Upper lobe of left lung (tissue), 6 donors: Measurements from ENCODE around the gene SELENOS. TPM values are rescaled to one million over a fixed set of nuclear protein-coding genes. Genes with fewer than 3 reads are reported as not detected.

Experiments
- ATAC-seq, 2 donors: fragments of 200-7000 bp; cut with Tn5 transposase; one replicate each; pipeline ENCODE4 v1.9.1; 2022; ENCODE audit warnings: mild to moderate bottlenecking in 2 of 2, moderate library complexity in 2 of 2; ENCODE audit not compliant: low FRiP score in 2 of 2
- DNase-seq, 2 donors: peaks; one replicate each; pipeline ENCODE4 v3.0.0-alpha.2; 2019 to 2020
- H3K27ac ChIP-seq, 4 donors: fragments of 200-600 bp; sonication (generic); one replicate each; pipeline ENCODE4 v1.5.1; 2016 to 2019
- H3K27me3 ChIP-seq, 4 donors: fragments of 200-600 bp; sonication (generic); one replicate each; pipeline ENCODE4 v1.5.1; 2017 to 2019
- H3K36me3 ChIP-seq, 4 donors: fragments of 200-600 bp; sonication (generic); one replicate each; pipeline ENCODE4 v1.5.1; 2016 to 2019
- H3K4me1 ChIP-seq, 4 donors: fragments of 200-600 bp; sonication (generic); one replicate each; pipeline ENCODE4 v1.5.1; 2018 to 2019
- H3K4me3 ChIP-seq, 4 donors: fragments of 200-600 bp; sonication (generic); one replicate each; pipeline ENCODE4 v1.5.1; 2017 to 2019; ENCODE audit warnings: mild to moderate bottlenecking in 2 of 4, moderate library complexity in 1 of 4
- H3K9me3 ChIP-seq, 4 donors: fragments of 200-600 bp; sonication (generic); one replicate each; pipeline ENCODE4 v1.5.1; 2018 to 2019
- CTCF ChIP-seq, 6 experiments: fragments of 450-650 bp in 4 of 6; fragments of 200-600 bp in 2 of 6; sonication (generic) in 2 of 6; IDR thresholded peaks; one replicate each; pipeline ENCODE4 v1.5.1; 2016 to 2019; ENCODE audit warnings: antibody characterized with exemption in 6 of 6
- EP300 ChIP-seq, 4 donors: sonication (generic); formaldehyde crosslinking; IDR thresholded peaks; one replicate each; pipeline ENCODE4 v1.5.1; 2017; ENCODE audit warnings: antibody characterized with exemption in 4 of 4, control low read depth in 2 of 4
- POLR2A ChIP-seq, 4 donors: fragments of 450-650 bp; IDR thresholded peaks; one replicate each; pipeline ENCODE4 v1.5.1; 2016 to 2017; ENCODE audit warnings: antibody characterized with exemption in 4 of 4, mild to moderate bottlenecking in 2 of 4
- POLR2AphosphoS5 ChIP-seq, 2 donors: sonication (generic); formaldehyde crosslinking; IDR thresholded peaks; one replicate each; pipeline ENCODE4 v1.5.1; 2017; ENCODE audit warnings: antibody characterized with exemption in 2 of 2
- WGBS, 2 donors: methylation state at CpG; one replicate each; pipeline ENCODE4 v1.1.5; 2017 to 2018; 5-methylcytosine and 5-hydroxymethylcytosine counted together
- total RNA-seq, 6 donors: library from RNA; depleted of rRNA in 4 of 6; stranded (reverse); fragments of >200 nt in 4 of 6; gene quantifications; one replicate each; pipeline versions ENCODE4 v1.1.0 to v1.2.1, GENCODE V29; 2016 to 2021
- donor health status: DM: no; HTN: no; CAD: no; lungs with moderate emphysema.
- donor health status: DM: no; HTN: yes; CAD: no; lungs with severe emphysema.

The SELENOS gene
- 100 to 1,000 TPM in 2 of 6 donors, 10 to 100 TPM in 4; 48.2 to 106 (median 78.2) TPM for total RNA-seq

- WGBS, 2 donors: 1% methylated on average over 23 to 33 of the region's 91 CpGs
- Histone ChIP-seq H3K27me3 (no peaks in the 10 kb centered on the region), H3K4me1 (peaks cover 16 to 24% (median 18%) of the 10 kb centered on the region in 4 donors), H3K9me3 (no peaks in the 10 kb centered on the region), H3K4me3 (peak within 1 kb of the TSS; percentile 69 to 93 (median 82)), H3K27ac (peak within 1 kb of the TSS; percentile 86 to 96 (median 92)), H3K36me3 (peaks cover 27 to 69% (median 46%) of the 10 kb centered on the region in 4 donors)
- TF ChIP-seq POLR2AphosphoS5 (IDR thresholded peaks at IDR 0.05): peak; percentile 79 to 88
- TF ChIP-seq CTCF (IDR thresholded peaks at IDR 0.05): peak in 3 of 6 experiments; percentile 17 to 26 (median 24)
- peak in 3 of 4 donors; percentile 84 to 98 (median 91) for TF ChIP-seq POLR2A (IDR thresholded peaks at IDR 0.05)
- TF ChIP-seq EP300 (IDR thresholded peaks at IDR 0.05): peak in 2 of 4 donors; percentile 47 to 51
- ATAC-seq (peak; percentile 96 to 98), DNase-seq (peak; percentile 92 to 99)
Observed at GRCh38 chr15:101277038-101277822, at the start of gene SELENOS. SELENOS (minus strand) TSS chr15:101277485; CDS start chr15:101277417, 68 bp downstream.

GRCh38 chr15:101326462-101327146, 49.3 kb upstream of the SELENOS start:
- H3K27ac ChIP-seq: no peak overlapping the region
- WGBS, 2 donors: 81 to 91% methylated on average over 19 to 21 of the region's 21 CpGs
- H3K36me3 ChIP-seq: no peaks in the 10 kb centered on the region
- DNase-seq (no peak), ATAC-seq (peak in 1 of 2 donors; percentile 13)
- no peaks in the 10 kb centered on the region for H3K4me1 ChIP-seq
- no peaks in the 10 kb centered on the region for H3K9me3 ChIP-seq
- TF ChIP-seq POLR2A (IDR thresholded peaks at IDR 0.05) (no peak), CTCF (IDR thresholded peaks at IDR 0.05) (no peak), POLR2AphosphoS5 (IDR thresholded peaks at IDR 0.05) (no peak), EP300 (IDR thresholded peaks at IDR 0.05) (no peak)
- H3K27me3 ChIP-seq: no peaks in the 10 kb centered on the region
- no peak overlapping the region for H3K4me3 ChIP-seq

GRCh38 chr15:101326026-101326315, 48.7 kb upstream of the SELENOS start:
- H3K27ac ChIP-seq: no peak overlapping the region
- no peak for ATAC-seq
- WGBS, 2 donors: 93 to 95% methylated on average over 8 of the region's 8 CpGs
- peaks cover 0 to 2% (median 0%) of the 10 kb centered on the region in 4 donors for H3K4me1 ChIP-seq
- H3K9me3 ChIP-seq: no peaks in the 10 kb centered on the region
- TF ChIP-seq POLR2A (IDR thresholded peaks at IDR 0.05) (no peak), CTCF (IDR thresholded peaks at IDR 0.05) (no peak), EP300 (IDR thresholded peaks at IDR 0.05) (no peak), POLR2AphosphoS5 (IDR thresholded peaks at IDR 0.05) (no peak)
- H3K4me3 ChIP-seq: no peak overlapping the region
- DNase-seq: no peak
- H3K36me3 ChIP-seq: no peaks in the 10 kb centered on the region
- H3K27me3 ChIP-seq: no peaks in the 10 kb centered on the region

- Histone ChIP-seq H3K9me3 (no peaks in the 10 kb centered on the region), H3K36me3 (no peaks in the 10 kb centered on the region), H3K27ac (no peak overlapping the region), H3K27me3 (no peaks in the 10 kb centered on the region), H3K4me3 (no peak overlapping the region), H3K4me1 (peaks cover 0 to 7% (median under 1%) of the 10 kb centered on the region in 4 donors)
- 89 to 94% methylated on average over 8 to 11 of the region's 19 CpGs for WGBS, 2 donors
- DNase-seq (no peak), ATAC-seq (no peak)
- TF ChIP-seq CTCF (IDR thresholded peaks at IDR 0.05): no peak
- no peak for TF ChIP-seq POLR2A (IDR thresholded peaks at IDR 0.05)
- no peak for TF ChIP-seq POLR2AphosphoS5 (IDR thresholded peaks at IDR 0.05)
- TF ChIP-seq EP300 (IDR thresholded peaks at IDR 0.05): no peak
Observed at GRCh38 chr15:101325263-101326025, 48.2 kb upstream of the SELENOS start.
